ENCODE data around the gene GABRD.

GABRD gene

DNA sequence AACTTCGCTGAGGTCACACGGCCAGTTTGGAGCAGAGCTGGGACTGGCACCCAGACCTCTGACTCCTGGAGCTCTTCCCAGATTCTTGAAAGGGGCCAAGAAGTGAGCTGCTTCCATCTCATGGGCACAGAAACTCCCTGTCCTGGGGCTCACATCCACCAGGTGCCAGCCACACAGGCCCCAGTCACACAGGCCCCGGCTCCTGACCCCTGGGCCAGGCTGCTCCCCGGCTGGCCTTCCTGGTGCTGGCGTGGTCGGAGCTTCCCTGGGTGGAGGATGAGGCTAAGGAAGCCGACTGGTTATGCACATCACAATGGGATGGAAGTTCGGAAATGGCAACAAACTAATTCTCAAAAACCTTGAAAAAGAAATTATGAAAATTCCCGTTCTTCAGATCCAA is 3.0 kb upstream of the GABRD start:
- Histone ChIP-seq H3K9ac (ENCODE audit: low read depth, low read length) (no peak overlapping the region), H3K4me3 (ENCODE audit: low read depth in 1 of 2, low read length in 2 of 2) (no peak overlapping the region), H3K4me1 (ENCODE audit: insufficient read depth, low read length) (no peaks in the 10 kb centered on the region), H2AFZ (ENCODE audit: low read depth, low read length) (no peak overlapping the region), H3K79me2 (ENCODE audit: insufficient read depth, low read length) (no peaks in the 10 kb centered on the region), H3K36me3 (ENCODE audit: insufficient read depth, low read length) (no peaks in the 10 kb centered on the region), H3K27me3 (ENCODE audit: insufficient read depth, low read length, poor library complexity) (no peaks in the 10 kb centered on the region), H3K9me3 (ENCODE audit: insufficient read depth, low read length, severe bottlenecking) (no peaks in the 10 kb centered on the region), H4K20me1 (ENCODE audit: insufficient read depth, low read length) (no peaks in the 10 kb centered on the region; the same call in 1 of the 2 replicates), H3K4me2 (ENCODE audit: insufficient read depth, low read length) (no peak overlapping the region), H3K27ac (ENCODE audit: low read length) (no peak overlapping the region)
- TF ChIP-seq EZH2 (IDR thresholded peaks at IDR 0.05; ENCODE audit: borderline replicate concordance, low read depth, low read length, severe bottlenecking), result no peak
- TF ChIP-seq, protein P1, sequence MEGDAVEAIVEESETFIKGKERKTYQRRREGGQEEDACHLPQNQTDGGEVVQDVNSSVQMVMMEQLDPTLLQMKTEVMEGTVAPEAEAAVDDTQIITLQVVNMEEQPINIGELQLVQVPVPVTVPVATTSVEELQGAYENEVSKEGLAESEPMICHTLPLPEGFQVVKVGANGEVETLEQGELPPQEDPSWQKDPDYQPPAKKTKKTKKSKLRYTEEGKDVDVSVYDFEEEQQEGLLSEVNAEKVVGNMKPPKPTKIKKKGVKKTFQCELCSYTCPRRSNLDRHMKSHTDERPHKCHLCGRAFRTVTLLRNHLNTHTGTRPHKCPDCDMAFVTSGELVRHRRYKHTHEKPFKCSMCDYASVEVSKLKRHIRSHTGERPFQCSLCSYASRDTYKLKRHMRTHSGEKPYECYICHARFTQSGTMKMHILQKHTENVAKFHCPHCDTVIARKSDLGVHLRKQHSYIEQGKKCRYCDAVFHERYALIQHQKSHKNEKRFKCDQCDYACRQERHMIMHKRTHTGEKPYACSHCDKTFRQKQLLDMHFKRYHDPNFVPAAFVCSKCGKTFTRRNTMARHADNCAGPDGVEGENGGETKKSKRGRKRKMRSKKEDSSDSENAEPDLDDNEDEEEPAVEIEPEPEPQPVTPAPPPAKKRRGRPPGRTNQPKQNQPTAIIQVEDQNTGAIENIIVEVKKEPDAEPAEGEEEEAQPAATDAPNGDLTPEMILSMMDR (IDR thresholded peaks at IDR 0.05; ENCODE audit: borderline replicate concordance, extremely low read depth, low read length, poor library complexity, severe bottlenecking), result no peak
- DNase-seq (no peak), ATAC-seq (ENCODE audit: insufficient read depth, low read depth) (no peak)

DNA sequence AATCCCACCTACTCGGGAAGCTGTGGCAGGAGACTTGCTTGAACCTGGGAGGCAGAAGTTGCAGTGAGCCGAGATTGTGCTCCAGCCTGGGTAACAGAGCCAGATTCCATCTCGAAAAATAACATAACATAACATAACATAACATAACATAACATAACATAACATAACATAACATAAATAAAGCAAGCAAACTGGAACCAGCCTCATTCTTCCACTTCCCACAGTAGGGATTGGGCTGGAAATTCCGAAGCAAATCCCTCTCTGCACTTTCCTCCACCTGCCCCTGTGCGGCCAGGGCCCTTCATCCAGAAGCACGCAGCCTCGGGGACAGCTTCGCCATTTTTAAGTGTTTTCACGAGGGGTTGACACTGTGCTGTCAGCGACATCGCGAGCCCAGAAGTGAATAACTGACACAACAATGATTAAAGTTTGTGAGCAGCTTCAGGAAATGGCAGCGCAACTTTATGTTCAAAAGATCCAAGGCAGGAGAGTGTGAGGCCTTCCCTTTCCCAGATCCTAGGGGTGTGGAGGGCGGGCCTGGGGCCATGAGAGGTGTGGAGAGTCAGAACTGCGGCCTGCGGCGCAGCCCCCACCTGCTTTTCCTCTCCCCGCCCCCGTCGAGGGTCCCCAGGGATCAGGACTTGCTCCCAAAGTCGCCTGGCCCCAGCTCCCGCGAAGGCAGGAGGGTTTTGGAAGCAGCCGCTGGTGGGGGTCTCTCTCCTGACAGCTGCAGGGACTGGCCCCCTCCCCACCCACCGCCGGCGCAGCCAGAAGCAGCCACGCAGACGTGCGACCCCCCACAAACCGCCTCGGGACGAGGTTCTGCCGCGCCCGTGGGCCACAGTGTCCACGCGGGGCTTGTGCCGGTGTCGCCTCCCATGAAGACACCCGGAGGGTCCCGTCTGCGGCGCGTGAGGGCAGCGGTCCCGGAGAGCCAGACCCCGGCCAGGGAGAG is 651 bp upstream of the GABRD start:
- no peak for ATAC-seq (ENCODE audit: insufficient read depth, low read depth)

DNA sequence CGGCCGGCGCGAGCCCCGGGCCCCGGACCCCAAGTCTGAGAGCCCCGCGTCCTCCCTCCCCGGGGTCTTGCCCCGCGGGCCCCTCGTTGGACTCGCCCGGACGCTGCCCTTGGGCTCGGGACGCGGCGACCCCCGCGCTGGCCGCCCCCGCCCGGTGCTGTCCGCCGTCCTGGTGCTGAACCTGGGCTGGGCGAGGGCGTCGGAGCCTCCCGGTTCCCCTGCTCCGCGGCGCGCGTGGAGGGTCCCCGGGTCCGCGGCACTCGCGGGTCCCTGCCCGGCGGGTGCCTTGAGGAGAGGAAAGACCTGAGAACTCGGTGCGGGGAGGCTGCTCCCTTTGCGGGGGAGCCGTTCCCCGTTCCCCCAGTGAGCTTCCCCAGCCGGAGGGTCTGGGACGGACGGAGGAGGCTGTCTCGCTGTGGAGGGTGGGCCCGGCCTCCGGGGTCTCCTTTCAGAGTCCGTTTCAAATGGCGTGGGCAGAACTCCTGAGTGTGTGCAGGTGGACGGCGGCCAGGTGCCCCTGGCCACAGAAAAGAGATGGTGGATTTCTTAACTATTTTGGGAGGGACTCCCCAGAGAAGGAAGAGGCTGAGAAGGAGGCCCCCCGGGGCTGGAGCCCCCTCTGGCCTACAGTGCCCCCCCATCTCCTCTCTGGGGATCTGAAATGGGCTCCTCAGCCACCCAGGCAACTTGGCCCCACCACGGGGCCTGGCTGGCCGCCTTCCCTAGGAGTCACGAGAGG is 595 bp downstream of the GABRD start:
- H3K36me3 ChIP-seq (ENCODE audit: insufficient read depth, low read length), result no peaks in the 10 kb centered on the region
- no peaks in the 10 kb centered on the region for H3K9me3 ChIP-seq (ENCODE audit: insufficient read depth, low read length, severe bottlenecking)
- TF ChIP-seq, protein P1 (IDR thresholded peaks at IDR 0.05; ENCODE audit: borderline replicate concordance, extremely low read depth, low read length, poor library complexity, severe bottlenecking), result no peak
- no peak for TF ChIP-seq EZH2 (IDR thresholded peaks at IDR 0.05; ENCODE audit: borderline replicate concordance, low read depth, low read length, severe bottlenecking)
- ATAC-seq (ENCODE audit: insufficient read depth, low read depth) (no peak), DNase-seq (no peak)
- H4K20me1 ChIP-seq (ENCODE audit: insufficient read depth, low read length), result no peaks in the 10 kb centered on the region; the same call in 1 of the 2 replicates
- no peaks in the 10 kb centered on the region for H3K4me1 ChIP-seq (ENCODE audit: insufficient read depth, low read length)
- no peak overlapping the region for H2AFZ ChIP-seq (ENCODE audit: low read depth, low read length)
- no peaks in the 10 kb centered on the region for H3K79me2 ChIP-seq (ENCODE audit: insufficient read depth, low read length)
- H3K27ac ChIP-seq (ENCODE audit: low read length), result no peak overlapping the region
- no peak overlapping the region for H3K9ac ChIP-seq (ENCODE audit: low read depth, low read length)
- no peak overlapping the region for H3K4me3 ChIP-seq (ENCODE audit: low read depth in 1 of 2, low read length in 2 of 2)
- H3K4me2 ChIP-seq (ENCODE audit: insufficient read depth, low read length), result no peak overlapping the region
- H3K27me3 ChIP-seq (ENCODE audit: insufficient read depth, low read length, poor library complexity), result no peaks in the 10 kb centered on the region

More for the DNA sequence above, 651 bp upstream of the GABRD start:
- Histone ChIP-seq H3K36me3 (ENCODE audit: insufficient read depth, low read length) (no peaks in the 10 kb centered on the region), H3K9ac (ENCODE audit: low read depth, low read length) (no peak overlapping the region), H3K4me3 (ENCODE audit: low read depth in 1 of 2, low read length in 2 of 2) (no peak overlapping the region), H3K9me3 (ENCODE audit: insufficient read depth, low read length, severe bottlenecking) (no peaks in the 10 kb centered on the region), H3K79me2 (ENCODE audit: insufficient read depth, low read length) (no peaks in the 10 kb centered on the region), H2AFZ (ENCODE audit: low read depth, low read length) (no peak overlapping the region), H4K20me1 (ENCODE audit: insufficient read depth, low read length) (no peaks in the 10 kb centered on the region; the same call in 1 of the 2 replicates), H3K27me3 (ENCODE audit: insufficient read depth, low read length, poor library complexity) (no peaks in the 10 kb centered on the region), H3K27ac (ENCODE audit: low read length) (no peak overlapping the region), H3K4me2 (ENCODE audit: insufficient read depth, low read length) (no peak overlapping the region), H3K4me1 (ENCODE audit: insufficient read depth, low read length) (no peaks in the 10 kb centered on the region)
- no peak for TF ChIP-seq EZH2 (IDR thresholded peaks at IDR 0.05; ENCODE audit: borderline replicate concordance, low read depth, low read length, severe bottlenecking)
- TF ChIP-seq, protein P1 (IDR thresholded peaks at IDR 0.05; ENCODE audit: borderline replicate concordance, extremely low read depth, low read length, poor library complexity, severe bottlenecking), result no peak
- DNase-seq, result no peak
